ENCODE results near the gene TACR2.

Gene TACR2

DNA sequence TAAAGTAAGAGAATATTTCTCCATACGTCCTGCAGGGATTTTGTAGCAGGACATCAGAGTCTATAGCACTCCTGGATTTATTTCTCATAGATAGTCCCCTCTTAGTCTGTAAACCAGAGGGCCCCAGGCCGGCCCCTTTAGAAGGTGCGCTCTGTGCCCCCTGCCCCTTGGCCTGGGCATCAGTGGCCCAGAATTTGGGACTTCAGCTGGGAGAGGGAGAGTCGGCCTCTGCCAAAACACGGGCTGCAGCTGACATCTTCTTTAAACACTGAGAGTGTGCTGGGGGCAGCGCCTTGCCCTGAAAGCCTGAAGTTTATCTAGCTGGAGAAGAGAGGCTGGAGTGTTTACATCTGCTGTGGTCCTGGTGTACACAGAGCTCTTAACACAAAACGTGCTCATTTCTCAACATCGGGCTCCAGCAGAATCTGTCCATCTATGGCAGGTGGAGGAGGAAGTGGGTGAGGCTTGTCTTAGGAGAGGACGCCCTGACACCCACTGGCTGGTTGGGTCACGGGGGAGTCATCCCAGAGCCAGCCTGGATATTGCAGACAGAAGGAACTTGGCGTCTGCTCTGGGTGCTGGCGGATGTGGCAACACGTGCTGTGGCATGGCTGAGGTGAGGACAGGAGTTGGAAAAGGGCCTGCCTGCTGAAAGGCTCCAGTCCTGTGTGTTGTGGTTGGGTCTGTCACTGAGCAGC lies 5.0 kb upstream of the TACR2 start:
- no peak for DNase-seq (ENCODE audit: low spot score)
- FAIRE-seq, result no peak

DNA sequence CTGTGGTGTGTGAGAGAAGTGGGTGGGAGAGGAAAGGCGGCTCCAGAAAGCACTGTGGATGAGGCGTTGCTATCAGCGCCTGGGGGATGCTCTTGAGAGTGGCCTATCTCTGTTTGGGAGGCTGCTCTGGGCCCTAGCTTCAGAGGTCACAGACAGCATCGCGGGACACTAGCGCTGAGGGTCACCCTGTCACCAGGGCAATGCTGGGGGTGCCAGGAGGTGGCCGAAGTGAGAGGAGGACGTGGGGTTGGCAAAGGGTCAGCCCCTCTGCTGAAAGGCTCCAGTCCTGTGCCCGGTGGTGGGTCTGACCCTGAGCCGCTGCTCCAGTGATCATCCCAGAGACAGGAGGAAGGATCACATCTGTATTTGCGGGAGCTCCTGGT lies 3.0 kb upstream of the TACR2 start:
- FAIRE-seq (no peak), DNase-seq (ENCODE audit: low spot score) (no peak)

DNA sequence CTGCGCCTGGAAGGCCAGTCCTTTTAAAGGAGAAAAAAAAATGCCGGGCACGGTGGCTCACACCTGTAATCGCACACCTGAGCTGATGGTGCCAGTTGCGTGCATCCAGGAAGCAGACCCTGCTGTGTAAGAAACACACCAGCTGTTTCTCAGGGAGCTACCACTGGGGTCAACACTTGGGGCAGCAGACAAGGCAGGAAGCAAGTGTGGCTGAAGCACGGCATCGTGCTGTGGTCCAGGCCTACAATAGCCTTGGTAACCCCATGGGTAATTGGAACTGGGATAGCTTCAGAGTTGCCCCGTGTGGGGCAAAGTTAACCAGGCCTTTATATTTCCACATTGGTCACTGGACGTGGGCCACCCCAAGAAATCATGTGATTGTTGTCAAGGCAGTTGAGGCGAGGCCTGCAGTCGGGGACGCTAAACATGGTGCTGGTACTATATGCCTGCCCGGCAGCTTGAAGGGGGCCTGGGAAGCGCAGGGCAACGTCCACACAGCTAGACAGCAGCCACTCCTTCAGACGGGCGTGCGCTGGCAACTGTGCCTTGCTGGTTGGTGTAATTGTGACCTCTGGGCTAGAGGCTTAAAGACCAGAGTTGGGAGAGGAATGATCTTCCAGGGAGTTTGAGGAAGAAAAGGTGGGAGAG lies 2.5 kb upstream of the TACR2 start:
- FAIRE-seq (peak; percentile 37), DNase-seq (ENCODE audit: low spot score) (no peak)

DNA sequence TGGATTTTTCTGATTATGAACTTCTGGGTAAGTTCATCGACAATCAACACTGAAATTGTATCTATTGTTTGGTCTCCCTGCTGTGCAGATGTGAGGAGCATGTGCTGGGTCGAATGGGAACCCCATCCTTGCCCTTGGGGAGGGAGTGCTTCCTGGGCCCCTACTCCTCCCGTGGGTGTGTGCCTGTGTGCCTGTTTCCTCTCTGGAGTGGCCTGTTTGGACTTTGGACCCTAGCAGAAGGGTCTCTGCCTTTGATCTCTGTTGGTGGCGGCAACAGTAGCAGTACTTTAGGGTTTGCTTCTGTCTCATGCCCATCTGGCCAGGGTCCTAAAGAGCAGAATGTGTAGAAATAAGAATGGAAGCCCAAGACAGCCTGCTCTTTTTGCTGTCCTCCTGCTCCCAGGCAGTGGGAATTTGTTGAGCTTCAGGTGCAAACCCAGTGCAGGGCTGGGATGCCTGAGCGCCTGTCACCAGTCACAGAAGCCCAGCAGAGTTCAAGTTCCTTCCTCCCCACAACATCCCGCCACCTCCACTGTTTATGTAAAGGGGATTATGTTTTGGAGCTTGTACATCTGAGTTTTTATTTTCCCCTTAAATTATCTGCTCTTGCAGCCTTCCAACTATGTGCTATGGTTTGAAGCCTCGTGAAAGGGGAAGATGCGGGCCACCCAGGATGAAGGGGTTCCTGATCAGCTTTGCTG lies 1.5 kb upstream of the TACR2 start:
- FAIRE-seq (no peak), DNase-seq (ENCODE audit: low spot score) (no peak)

DNA sequence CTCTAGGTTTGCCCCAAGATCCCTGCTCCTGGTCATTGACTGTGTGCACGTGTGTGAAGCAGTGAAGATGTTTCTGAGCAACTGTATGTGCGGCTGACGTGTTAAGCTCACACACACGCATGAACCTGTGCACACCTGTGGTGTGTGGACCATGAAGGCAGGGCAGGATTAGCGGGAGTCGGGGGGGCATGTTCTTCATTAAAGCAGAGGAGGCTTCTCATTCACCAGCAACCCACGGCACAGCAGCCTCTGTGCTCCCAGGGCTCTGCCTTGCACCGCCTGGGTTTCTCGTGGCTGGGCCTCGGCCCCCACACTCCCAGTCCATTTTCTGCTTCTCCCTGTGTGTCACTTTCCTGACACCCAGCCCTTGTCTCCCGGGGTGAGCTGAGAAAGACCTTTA lies 824 bp upstream of the TACR2 start:
- no peak for FAIRE-seq

DNA sequence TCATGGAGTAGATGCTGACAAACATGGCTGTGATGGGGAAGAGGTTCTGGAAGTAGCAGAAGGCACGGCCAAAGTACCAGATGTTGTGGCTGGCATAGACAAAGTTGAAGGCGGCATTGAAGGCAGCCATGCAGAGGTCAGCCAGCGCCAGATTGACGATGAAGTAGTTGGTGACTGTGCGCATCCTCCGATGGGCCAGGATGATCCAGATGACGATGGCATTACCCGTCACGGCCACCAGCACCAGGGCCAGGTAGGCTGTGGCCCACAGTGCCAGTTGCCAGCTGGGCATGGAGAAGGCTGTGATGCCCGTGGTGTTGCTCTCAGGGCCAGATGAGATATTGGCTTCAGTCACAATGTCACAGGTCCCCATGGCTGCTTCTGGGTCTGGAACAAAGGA lies 767 bp downstream of the TACR2 start:
- DNase-seq (ENCODE audit: low spot score) (no peak), FAIRE-seq (peak; percentile 13)

More for the DNA sequence above, 824 bp upstream of the TACR2 start:
- no peak for DNase-seq (ENCODE audit: low spot score)

DNA sequence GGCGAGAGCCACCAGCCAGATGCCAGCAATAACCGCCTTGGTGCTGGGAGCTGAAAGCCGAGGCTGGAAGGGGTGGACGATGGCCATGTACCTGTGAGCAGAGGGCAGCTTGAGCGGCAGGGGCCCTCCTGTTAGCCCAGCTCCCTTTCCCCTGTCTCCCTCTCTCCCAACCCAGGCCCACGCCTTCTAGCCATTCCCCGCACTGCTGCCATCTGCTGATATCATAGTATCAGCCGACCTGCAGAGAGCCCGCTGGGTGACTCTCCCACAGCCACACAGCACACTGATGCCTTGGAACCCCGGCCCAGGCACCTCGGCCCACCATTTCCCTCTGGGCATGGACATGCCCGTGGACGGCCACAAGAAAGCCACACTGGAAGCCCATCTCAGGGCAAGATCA lies 1.7 kb downstream of the TACR2 start:
- no peak for DNase-seq (ENCODE audit: low spot score)

DNA sequence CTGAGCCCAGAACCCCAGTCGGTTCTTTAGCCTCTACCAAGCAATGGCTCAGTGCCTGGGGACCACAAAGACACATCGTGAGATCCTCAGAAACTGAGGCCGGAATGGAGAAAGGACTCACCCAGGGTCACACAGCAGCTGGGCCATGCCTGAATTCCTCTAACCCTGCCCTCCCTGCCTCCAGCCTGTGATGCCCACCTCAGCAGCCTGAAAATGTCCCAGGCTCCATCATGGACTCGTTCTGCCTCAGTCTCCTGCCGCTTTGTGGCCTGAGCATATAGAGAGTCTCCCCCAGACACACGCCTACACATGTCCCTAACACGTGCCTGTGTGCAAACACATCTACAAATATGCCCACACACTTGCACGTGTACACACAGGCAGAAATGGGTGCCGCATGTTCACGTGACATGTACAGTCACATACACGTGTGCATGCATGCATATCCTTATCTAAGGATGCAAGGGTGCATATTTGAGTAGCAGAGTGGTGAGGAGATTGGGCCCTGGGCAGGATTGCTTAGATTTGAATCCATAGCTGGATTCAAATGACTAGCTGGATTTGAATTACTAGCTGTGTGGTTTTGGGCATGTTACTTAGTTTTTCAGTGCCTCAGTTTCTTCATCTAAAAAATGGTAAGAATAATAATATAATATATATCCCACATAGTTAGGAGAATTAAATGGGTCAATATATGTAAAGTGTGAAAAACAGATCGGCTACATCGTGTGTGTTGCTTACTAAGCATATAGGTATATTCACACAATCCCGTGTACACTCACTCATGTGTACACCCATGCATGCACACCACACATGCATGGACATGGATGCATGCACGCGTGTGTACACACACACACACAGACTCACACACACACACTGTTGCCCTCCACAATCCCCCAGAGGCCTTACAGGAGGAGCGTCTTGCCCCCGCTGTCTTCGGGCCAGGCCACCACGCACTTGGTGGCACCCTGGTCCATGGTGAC lies 2.4 kb downstream of the TACR2 start:
- FAIRE-seq, result peak; percentile 90
- no peak for DNase-seq (ENCODE audit: low spot score)

More for the DNA sequence above, 1.7 kb downstream of the TACR2 start:
- no peak for FAIRE-seq

DNA sequence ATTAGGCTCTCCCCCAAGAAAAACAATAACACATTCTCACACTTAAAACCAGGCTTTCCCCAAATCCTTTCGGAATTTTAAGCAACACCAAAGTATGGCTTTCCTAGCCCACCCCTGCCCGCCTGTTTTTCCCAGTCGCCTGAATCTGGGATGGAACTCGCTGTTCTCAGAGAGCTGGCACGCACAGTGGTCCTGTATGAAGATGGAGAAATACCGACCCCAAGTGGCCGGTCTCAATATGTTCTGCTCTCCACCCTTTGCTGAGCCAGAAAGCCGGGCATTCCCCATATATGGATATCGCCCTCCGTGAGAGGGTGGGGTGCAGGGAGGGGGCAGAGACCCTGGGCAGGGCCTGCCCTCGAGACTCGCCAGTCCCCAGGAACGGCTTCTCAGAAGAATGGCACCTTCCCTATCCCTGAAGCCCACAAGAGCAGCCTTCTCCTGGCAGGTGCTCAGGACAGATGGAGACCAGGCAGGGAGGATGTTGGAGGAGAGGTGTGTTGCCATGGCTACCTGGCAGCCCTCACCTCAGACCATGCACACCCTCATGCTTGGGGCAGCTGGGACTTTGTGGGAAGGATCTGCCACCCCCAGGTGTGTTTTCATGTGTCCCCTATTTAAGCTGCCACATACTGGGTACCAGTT lies 3.4 kb downstream of the TACR2 start:
- peak; percentile 83 for DNase-seq (ENCODE audit: low spot score)
- peak; percentile 85 for FAIRE-seq

DNA sequence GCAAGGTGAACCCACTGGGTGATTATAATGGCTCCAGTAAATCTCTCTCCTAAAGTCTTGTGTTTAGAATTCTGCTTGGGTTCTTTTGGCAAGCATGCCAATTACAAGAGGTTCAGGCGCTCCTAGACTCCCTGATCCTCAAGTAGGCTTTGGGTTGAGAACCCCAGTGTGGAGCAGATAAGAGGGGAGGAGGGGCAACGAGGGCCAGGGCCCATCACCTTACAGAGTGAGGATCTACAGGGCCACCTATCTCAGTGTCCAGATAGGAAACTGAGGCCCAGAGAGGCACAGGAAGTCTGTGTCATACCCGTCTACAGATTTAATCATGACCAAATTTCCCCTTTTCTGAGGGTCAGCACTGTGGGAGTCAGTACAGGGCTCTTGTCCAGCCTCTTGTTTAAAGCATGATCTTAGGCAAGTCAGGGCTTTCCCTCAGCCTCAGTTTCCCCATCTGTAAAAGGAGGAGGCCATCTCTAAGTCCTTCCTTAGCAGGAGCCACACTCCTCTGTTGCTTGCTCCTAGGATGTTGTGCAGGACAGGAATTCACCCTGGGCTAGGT lies 4.4 kb downstream of the TACR2 start:
- FAIRE-seq, result no peak
- no peak for DNase-seq (ENCODE audit: low spot score)

DNA sequence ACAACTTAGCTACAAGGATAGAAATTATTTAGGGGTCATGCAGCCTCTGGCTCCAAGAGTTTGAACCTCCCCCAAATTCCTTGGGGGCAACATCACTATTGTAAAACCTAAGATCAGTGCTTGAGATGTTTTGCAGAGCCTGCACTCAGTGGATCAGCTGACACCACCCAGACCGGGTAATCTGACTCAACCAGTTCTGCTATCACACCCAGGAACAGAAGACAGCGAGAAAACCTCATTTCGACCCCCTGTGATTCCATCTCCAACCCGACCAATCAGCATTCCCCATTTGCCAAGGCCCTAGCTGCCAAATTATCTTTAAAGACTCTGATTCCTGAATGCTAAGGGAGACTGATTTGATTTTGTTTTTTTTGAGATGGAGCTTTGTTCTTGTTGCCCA lies 5.2 kb downstream of the TACR2 start:
- DNase-seq (ENCODE audit: low spot score) (no peak), FAIRE-seq (no peak)

DNA sequence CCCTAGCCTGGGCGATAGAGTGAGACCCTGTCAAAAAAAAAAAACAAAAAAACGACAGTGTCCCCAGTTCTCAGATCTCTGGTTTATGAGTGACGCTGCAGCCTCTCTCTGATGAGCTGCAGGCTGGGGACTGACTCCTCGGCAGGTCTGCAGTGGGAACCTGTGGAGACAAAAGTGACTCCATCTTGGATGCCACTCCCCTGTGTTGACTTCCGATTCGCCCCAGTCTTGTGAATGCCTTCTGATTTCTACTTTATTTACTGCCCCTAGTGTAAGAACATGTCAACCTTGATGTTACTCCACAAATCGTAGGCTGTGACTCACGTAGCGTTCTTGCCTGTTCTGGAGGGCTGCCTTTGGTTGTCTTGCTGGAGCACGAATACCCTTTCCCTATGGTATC lies 6.2 kb downstream of the TACR2 start:
- no peak for FAIRE-seq
- no peak for DNase-seq (ENCODE audit: low spot score)

DNA sequence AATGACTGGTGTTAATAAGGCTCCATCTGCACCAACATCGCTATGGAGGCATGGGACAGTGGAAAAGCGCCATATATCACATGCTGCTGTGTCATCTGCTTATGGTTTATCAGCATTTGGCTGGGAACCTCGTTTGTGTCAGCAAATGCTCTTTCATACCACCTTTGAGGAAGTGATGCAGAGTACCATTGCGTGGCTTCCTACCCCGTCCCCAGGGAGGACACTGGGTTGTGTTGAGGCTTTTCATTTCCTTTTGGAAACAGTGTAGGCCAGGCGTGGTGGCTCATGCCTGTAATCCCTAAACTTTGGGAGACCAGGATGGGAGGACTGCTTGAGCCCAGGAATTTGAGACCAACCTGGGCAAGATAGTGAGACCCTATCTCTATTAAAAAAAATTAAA lies 6.8 kb downstream of the TACR2 start:
- DNase-seq (ENCODE audit: low spot score) (no peak), FAIRE-seq (no peak)

DNA sequence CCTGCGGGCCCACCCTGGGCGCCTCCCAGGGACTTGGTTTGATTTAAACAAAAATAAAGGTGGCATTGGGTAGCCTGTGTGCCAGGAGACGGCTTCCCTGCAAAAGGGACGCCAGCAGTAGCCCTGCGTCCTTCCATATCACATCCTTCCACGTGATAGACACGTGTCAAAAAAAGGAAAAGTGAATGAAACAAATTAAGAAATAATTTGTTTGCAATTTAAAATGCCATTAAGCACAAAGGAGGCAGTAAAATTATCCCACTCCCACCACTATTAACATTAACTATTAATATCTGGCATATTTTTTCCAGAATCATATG lies 7.6 kb downstream of the TACR2 start:
- FAIRE-seq (no peak), DNase-seq (ENCODE audit: low spot score) (no peak)

DNA sequence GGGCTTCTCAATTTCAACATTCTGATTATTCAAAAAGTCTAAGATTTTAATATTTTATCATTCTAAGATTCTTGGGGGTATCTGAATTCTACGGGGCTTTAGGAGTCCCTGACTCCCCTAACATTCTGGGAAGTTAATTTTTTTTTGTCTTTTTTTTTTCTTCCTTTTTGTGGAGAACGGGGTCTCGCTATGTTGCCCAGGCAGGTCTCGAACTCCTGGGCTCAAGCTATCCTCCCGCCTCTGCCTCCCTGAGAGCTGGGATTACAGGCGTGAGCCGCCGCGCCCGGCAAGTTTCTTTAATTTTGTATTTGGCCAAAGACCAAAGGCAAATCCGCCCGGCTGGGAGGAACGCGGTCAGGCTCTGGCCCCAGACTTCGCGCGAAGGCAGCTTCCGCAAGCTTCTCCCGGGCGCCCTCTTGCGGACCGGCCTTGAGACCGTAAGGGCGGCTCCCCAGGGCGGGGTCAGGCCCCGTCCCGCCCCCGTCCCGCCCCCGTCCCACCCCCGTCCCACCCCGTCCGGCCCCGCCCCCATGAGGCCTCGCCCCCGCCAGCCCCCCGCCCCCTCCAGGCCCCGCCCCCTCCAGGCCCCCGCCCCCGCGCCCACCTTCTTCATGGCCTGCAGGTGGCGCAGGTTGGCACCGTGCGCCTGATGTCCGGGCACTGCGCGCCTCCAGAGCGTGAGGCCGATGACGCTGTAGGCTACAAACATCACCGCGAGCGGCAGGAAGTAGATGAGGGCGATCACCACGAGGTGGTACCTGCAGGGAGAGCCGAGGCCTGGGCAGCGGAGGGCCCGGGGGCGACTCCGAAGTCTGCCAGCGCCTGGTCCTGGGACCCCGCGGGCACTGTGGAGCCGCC lies 8.2 kb downstream of the TACR2 start:
- peak; percentile 92 for FAIRE-seq
- DNase-seq (ENCODE audit: low spot score), result peak; percentile 99

DNA sequence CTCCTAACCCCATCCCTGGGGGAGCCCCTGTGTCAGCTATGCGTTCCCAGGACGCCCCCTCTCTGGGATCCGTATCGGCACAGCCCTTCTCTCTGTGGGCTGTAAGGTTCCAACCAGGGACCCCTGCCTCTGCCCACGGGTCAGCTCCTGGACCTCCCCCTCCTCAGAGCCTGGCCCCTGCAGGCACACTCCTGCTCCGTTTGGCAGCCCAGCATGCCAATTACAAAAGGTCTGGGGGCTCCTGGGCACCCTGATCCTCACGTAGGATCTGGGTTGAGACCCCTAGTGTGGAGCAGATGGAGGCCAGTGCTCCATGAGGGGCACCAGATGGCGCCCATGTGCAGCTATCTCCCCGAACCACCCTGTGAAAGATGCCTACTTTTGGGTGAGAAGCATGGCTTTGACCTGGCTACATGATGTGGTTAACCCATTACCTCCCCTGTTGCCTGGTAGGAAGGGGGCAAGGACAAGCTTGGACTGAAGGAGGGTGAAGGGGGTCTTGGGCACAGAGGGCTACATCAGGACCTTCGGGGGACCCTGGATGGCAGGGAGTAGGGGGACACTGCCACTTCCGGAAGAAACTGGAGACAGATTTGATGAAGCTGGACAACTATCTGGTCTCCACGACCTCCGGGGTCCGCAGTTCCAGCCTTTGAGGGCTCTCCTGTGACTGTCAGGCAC lies 9.0 kb downstream of the TACR2 start:
- FAIRE-seq (no peak), DNase-seq (ENCODE audit: low spot score) (no peak)

DNA sequence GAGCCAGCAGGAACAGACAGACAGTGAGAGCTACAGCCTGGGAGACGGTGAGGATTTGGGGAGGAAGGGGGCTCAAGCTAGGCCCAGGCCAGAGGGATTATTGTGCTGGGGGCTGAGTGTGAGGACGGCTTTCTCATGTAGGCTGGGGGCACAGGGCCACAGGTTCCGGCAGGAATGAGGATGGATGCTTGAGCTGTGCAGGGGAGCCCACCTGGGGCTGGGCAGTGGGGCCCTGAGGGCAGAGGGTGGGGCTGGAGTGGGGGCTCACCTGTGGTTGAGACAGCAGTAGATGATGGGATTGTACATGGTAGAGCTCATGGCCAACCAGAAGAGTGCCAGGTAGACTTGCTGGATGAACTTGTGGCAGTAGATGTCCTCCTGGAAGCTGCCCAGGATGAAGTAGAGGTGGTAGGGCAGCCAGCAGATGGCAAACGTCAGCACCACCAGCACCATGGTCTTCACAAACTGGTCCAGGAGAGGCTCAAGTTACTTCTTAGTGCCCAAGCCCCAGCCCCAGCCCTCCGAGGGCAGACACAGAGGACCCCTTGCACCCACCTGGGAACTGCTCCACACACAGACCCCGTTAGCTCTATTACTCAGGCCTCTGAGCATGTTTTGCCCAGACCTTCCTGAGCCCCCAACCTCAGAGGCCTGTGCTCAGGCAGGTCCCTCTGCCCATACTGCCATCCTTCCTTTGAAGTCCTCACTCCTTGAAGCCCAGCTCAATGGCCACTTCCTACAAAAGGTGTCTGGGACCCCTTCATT lies 9.7 kb downstream of the TACR2 start:
- FAIRE-seq, result no peak
- DNase-seq (ENCODE audit: low spot score), result no peak

DNA sequence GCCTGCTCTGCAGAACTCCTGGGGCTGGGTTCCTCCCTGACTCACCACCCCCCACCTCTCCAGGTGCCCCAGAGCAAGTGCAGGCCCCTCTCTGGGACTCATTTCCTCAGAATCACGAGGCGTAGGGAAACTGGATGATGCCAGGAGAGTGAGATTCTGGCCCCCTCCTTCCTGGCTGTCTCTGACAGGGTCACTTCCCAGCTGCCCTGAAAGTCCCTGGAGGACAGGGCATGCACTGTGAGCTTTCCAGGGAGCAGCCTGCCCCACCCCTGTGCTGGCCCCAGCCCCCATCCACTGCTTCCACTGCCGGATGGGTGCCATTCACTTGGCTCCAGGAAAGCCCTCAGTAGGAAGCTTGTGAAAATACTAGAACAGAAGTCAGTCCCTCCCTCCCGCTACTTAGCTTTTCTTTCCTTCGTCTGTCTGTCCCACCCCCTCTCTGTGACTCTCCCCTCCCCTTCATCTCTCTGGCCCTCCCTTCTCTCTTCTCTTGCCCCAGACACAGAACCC lies 10.4 kb downstream of the TACR2 start:
- DNase-seq (ENCODE audit: low spot score) (no peak), FAIRE-seq (no peak)

Data from urothelium cell line (cell line).